Adipocyte (in vitro differentiated cells): ENCODE data around the gene MSMO1.

ENCODE experiments used
- DNase-seq: peaks from one replicate; pipeline ENCODE4 v3.0.0-alpha.2; 2015; ENCODE audit warnings: low read depth
- H3K27me3 ChIP-seq: replicated peaks from 2 replicates; pipeline ENCODE4 v1.7.0; 2013; ENCODE audit warnings: mild to moderate bottlenecking, low read length, moderate library complexity; ENCODE audit not compliant: control insufficient read depth, insufficient read depth
- H3K36me3 ChIP-seq: 2 replicates; pipeline ENCODE4 v1.7.0; 2013; ENCODE audit warnings: low read length, mild to moderate bottlenecking, moderate library complexity; ENCODE audit not compliant: control insufficient read depth, insufficient read depth, severe bottlenecking
- H3K4me1 ChIP-seq: 2 replicates; pipeline ENCODE4 v1.7.0; 2013; ENCODE audit warnings: mild to moderate bottlenecking, low read length, moderate library complexity; ENCODE audit not compliant: control insufficient read depth, insufficient read depth
- H3K4me3 ChIP-seq: 2 replicates; pipeline ENCODE4 v1.7.0; 2013; ENCODE audit warnings: mild to moderate bottlenecking, low read length, moderate library complexity
- H3K9ac ChIP-seq: 2 replicates; pipeline ENCODE4 v1.7.0; 2013; ENCODE audit warnings: mild to moderate bottlenecking, low read length, moderate library complexity
- H3K9me3 ChIP-seq: 2 replicates; pipeline ENCODE4 v1.7.0; 2013; ENCODE audit warnings: mild to moderate bottlenecking, low read length, moderate library complexity; ENCODE audit not compliant: control insufficient read depth

The MSMO1 gene

GRCh38 chr4:165324918-165325304 lies 2.6 kb upstream of the MSMO1 start:
- Histone ChIP-seq H3K9ac (no peak overlapping the region), H3K36me3 (no peaks in the 10 kb centered on the region), H3K4me3 (no peak overlapping the region), H3K4me1 (peaks cover 20% of the 10 kb centered on the region), H3K27me3 (no peaks in the 10 kb centered on the region), H3K9me3 (no peaks in the 10 kb centered on the region)
- no peak for DNase-seq

GRCh38 chr4:165325732-165326512 lies 1.5 kb upstream of the MSMO1 start:
- Histone ChIP-seq H3K9me3 (no peaks in the 10 kb centered on the region), H3K4me3 (peak overlapping the region; percentile 92)
- peak; percentile 56 for DNase-seq

GRCh38 chr4:165326831-165327210 lies 648 bp upstream of the MSMO1 start:
- peak; percentile 77 for DNase-seq
- no peaks in the 10 kb centered on the region for H3K9me3 ChIP-seq
- H3K9ac ChIP-seq, result peak overlapping the region; percentile 87
- peaks cover 10% of the 10 kb centered on the region for H3K36me3 ChIP-seq
- H3K4me3 ChIP-seq, result peak overlapping the region; percentile 92
- H3K4me1 ChIP-seq, result peaks cover 39% of the 10 kb centered on the region
- no peaks in the 10 kb centered on the region for H3K27me3 ChIP-seq

More at GRCh38 chr4:165325732-165326512, 1.5 kb upstream of the MSMO1 start:
- peaks cover 9% of the 10 kb centered on the region for H3K36me3 ChIP-seq
- peak overlapping the region; percentile 87 for H3K9ac ChIP-seq
- H3K27me3 ChIP-seq, result no peaks in the 10 kb centered on the region
- peaks cover 30% of the 10 kb centered on the region for H3K4me1 ChIP-seq

- Histone ChIP-seq H3K36me3 (peaks cover 12% of the 10 kb centered on the region), H3K4me3 (peak overlapping the region; percentile 92), H3K27me3 (no peaks in the 10 kb centered on the region), H3K9ac (peak overlapping the region; percentile 88), H3K4me1 (peaks cover 48% of the 10 kb centered on the region), H3K9me3 (no peaks in the 10 kb centered on the region)
- DNase-seq, result no peak
These were observed 594 bp downstream of the MSMO1 start for GRCh38 chr4:165328101-165328425.

- H3K36me3 ChIP-seq, result peaks cover 19% of the 10 kb centered on the region
- H3K4me1 ChIP-seq, result peaks cover 48% of the 10 kb centered on the region
- no peaks in the 10 kb centered on the region for H3K9me3 ChIP-seq
- H3K4me3 ChIP-seq, result peak overlapping the region; percentile 92
- H3K27me3 ChIP-seq, result no peaks in the 10 kb centered on the region
- H3K9ac ChIP-seq, result peak overlapping the region; percentile 88
- DNase-seq, result peak; percentile 51
These were observed 1.2 kb downstream of the MSMO1 start for GRCh38 chr4:165328708-165329107.

- H3K4me1 ChIP-seq, result peaks cover 52% of the 10 kb centered on the region
- peaks cover 32% of the 10 kb centered on the region for H3K36me3 ChIP-seq
These were observed 2.6 kb downstream of the MSMO1 start for GRCh38 chr4:165330071-165330470.

GRCh38 chr4:165330666-165331065 lies 3.2 kb downstream of the MSMO1 start:
- H3K4me3 ChIP-seq, result peak overlapping the region; percentile 92
- H3K9me3 ChIP-seq, result no peaks in the 10 kb centered on the region
- H3K27me3 ChIP-seq, result no peaks in the 10 kb centered on the region
- H3K36me3 ChIP-seq, result peaks cover 38% of the 10 kb centered on the region
- peaks cover 53% of the 10 kb centered on the region for H3K4me1 ChIP-seq
- no peak for DNase-seq
- H3K9ac ChIP-seq, result no peak overlapping the region

More at GRCh38 chr4:165330071-165330470, 2.6 kb downstream of the MSMO1 start:
- Histone ChIP-seq H3K9me3 (no peaks in the 10 kb centered on the region), H3K27me3 (no peaks in the 10 kb centered on the region), H3K4me3 (peak overlapping the region; percentile 92), H3K9ac (no peak overlapping the region)
- DNase-seq, result no peak

GRCh38 chr4:165331359-165331758 lies 3.9 kb downstream of the MSMO1 start:
- Histone ChIP-seq H3K9ac (no peak overlapping the region), H3K36me3 (peaks cover 45% of the 10 kb centered on the region), H3K9me3 (no peaks in the 10 kb centered on the region), H3K4me3 (peak overlapping the region; percentile 92), H3K4me1 (peaks cover 46% of the 10 kb centered on the region), H3K27me3 (no peaks in the 10 kb centered on the region)
- DNase-seq, result no peak

- no peak for DNase-seq
- Histone ChIP-seq H3K4me1 (peaks cover 43% of the 10 kb centered on the region), H3K4me3 (peak overlapping the region; percentile 92)
These were observed 4.4 kb downstream of the MSMO1 start for GRCh38 chr4:165331823-165332222.

GRCh38 chr4:165332502-165332901 lies 5.0 kb downstream of the MSMO1 start:
- Histone ChIP-seq H3K9me3 (no peaks in the 10 kb centered on the region), H3K9ac (no peak overlapping the region), H3K27me3 (no peaks in the 10 kb centered on the region), H3K4me1 (peaks cover 43% of the 10 kb centered on the region), H3K4me3 (peak overlapping the region; percentile 92), H3K36me3 (peaks cover 56% of the 10 kb centered on the region)
- no peak for DNase-seq

More at GRCh38 chr4:165331823-165332222, 4.4 kb downstream of the MSMO1 start:
- H3K36me3 ChIP-seq, result peaks cover 50% of the 10 kb centered on the region
- H3K9me3 ChIP-seq, result no peaks in the 10 kb centered on the region
- no peaks in the 10 kb centered on the region for H3K27me3 ChIP-seq
- peak overlapping the region; percentile 22 for H3K9ac ChIP-seq

- peaks cover 81% of the 10 kb centered on the region for H3K36me3 ChIP-seq
- H3K27me3 ChIP-seq, result no peaks in the 10 kb centered on the region
- H3K4me1 ChIP-seq, result peaks cover 31% of the 10 kb centered on the region
- no peak overlapping the region for H3K9ac ChIP-seq
- no peaks in the 10 kb centered on the region for H3K9me3 ChIP-seq
- H3K4me3 ChIP-seq, result no peak overlapping the region
- DNase-seq, result no peak
These were observed 7.8 kb downstream of the MSMO1 start for GRCh38 chr4:165335163-165335703.
